A549 (cell line): ENCODE results near the gene CYB5D1. TPM values are rescaled to one million over a fixed set of nuclear protein-coding genes. Genes with fewer than 3 reads are reported as not detected.
A peak's percentile ranks its signal among the peaks of the same experiment; 100 is the strongest.

Experiments
- ATAC-seq, 2 experiments: fragments of 200-7000 bp in 1 of 2; fragments of >200 bp in 1 of 2; cut with Nextera tagmentation in 1 of 2; cut with Tn5 transposase in 1 of 2; 3 replicates each; pipeline versions ENCODE4 v1.8.0 to v1.9.1; 2018 to 2020; ENCODE audit warnings: mild to moderate bottlenecking in 1 of 2, moderate library complexity in 1 of 2
- CTCF ChIA-PET: fragments of 300-600 bp; sonication (Branson Sonifier 250); formaldehyde crosslinking; extraction: SDS; loops from one replicate; lab custom pipeline; 2021; ENCODE audit warnings: antibody characterized with exemption, inconsistent platforms; lab: Yijun Ruan, JAX
- POLR2A ChIA-PET: fragments of 350-600 bp; formaldehyde crosslinking; extraction: SDS; loops from one replicate; lab custom pipeline; 2021; ENCODE audit warnings: antibody characterized with exemption, inconsistent platforms; lab: Yijun Ruan, JAX
- DNase-seq, 2 experiments: peaks; one replicate each; pipeline versions ENCODE4 v3.0.0 to v3.0.0-alpha.2; 2011 to 2016; ENCODE audit warnings: low read depth in 1 of 2, low spot score in 1 of 2
- FAIRE-seq: peaks from 2 replicates; lab custom pipeline; 2011; peaks lifted over from hg19 to GRCh38; lab: Jason Lieb, UNC
- H3K27ac ChIP-seq, 2 experiments: fragments of >200 bp; sonication (Bioruptor Twin); formaldehyde crosslinking; 3 replicates each; pipeline ENCODE4 v1.5.1; 2016 to 2017
- H3K4me1 ChIP-seq: fragments of >200 bp; sonication (Bioruptor Twin); formaldehyde crosslinking; 3 replicates; pipeline ENCODE4 v1.6.1; 2016
- H3K4me2 ChIP-seq: fragments of >200 bp; sonication (Bioruptor Twin); formaldehyde crosslinking; 3 replicates; pipeline ENCODE4 v1.6.1; 2016
- H3K4me3 ChIP-seq: fragments of >200 bp; sonication (Bioruptor Twin); formaldehyde crosslinking; 3 replicates; pipeline ENCODE4 v1.5.1; 2016
- H3K9me3 ChIP-seq: fragments of >200 bp; sonication (Bioruptor Twin); formaldehyde crosslinking; 3 replicates; pipeline ENCODE4 v1.6.1; 2016
- ATOH8 ChIP-seq: fragments of 250-450 bp; sonication (Bioruptor Pico); IDR thresholded peaks from 2 replicates; pipeline ENCODE4 v1.5.0; 2020; ENCODE audit warnings: low read depth, mild to moderate bottlenecking, moderate library complexity
- BCL3 ChIP-seq: fragments of >200 bp; sonication (Bioruptor Twin); formaldehyde crosslinking; IDR thresholded peaks from 3 replicates; pipeline ENCODE4 v1.6.1; 2016
- CHD2 ChIP-seq: fragments of 150-350 bp; IDR thresholded peaks from 2 replicates; pipeline ENCODE4 v1.6.1; 2014; ENCODE audit warnings: low read length; ENCODE audit not compliant: partially characterized antibody
- CHD4 ChIP-seq: fragments of 200-600 bp; sonication (generic); IDR thresholded peaks from 2 replicates; pipeline ENCODE4 v1.6.1; 2016; ENCODE audit warnings: antibody characterized with exemption, mild to moderate bottlenecking, borderline replicate concordance
- CTCF ChIP-seq: fragments of >200 bp; sonication (Bioruptor Twin); formaldehyde crosslinking; IDR thresholded peaks from 3 replicates; pipeline ENCODE4 v1.5.1; 2016
- EHMT2 ChIP-seq: fragments of 200-600 bp; sonication (generic); IDR thresholded peaks from 2 replicates; pipeline ENCODE4 v1.6.1; 2016; ENCODE audit warnings: antibody characterized with exemption, low read depth, mild to moderate bottlenecking, moderate library complexity
- ESRRA ChIP-seq: fragments of 150-350 bp; IDR thresholded peaks from 2 replicates; pipeline ENCODE4 v1.6.1; 2014; ENCODE audit warnings: mild to moderate bottlenecking, low read length, borderline replicate concordance
- HDAC2 ChIP-seq: fragments of 200-600 bp; sonication (generic); IDR thresholded peaks from 2 replicates; pipeline ENCODE4 v1.6.1; 2016
- HEYL ChIP-seq: fragments of 250-450 bp; sonication (Bioruptor Pico); IDR thresholded peaks from 2 replicates; pipeline ENCODE4 v1.8.0; 2021; ENCODE audit warnings: mild to moderate bottlenecking, moderate library complexity
- HMGXB4 ChIP-seq: fragments of 250-450 bp; sonication (Bioruptor Pico); IDR thresholded peaks from 2 replicates; pipeline ENCODE4 v1.5.0; 2021; ENCODE audit warnings: mild to moderate bottlenecking, moderate library complexity, borderline replicate concordance
- HOXA7 ChIP-seq: fragments of 250-450 bp; sonication (Bioruptor Pico); IDR thresholded peaks from 2 replicates; pipeline ENCODE4 v1.5.0; 2020; ENCODE audit warnings: mild to moderate bottlenecking, moderate library complexity
- HOXB5 ChIP-seq: fragments of 250-450 bp; sonication (Bioruptor Pico); IDR thresholded peaks from 2 replicates; pipeline ENCODE4 v1.5.0; 2020; ENCODE audit warnings: mild to moderate bottlenecking, moderate library complexity
- KDM1A ChIP-seq: fragments of 200-600 bp; sonication (generic); IDR thresholded peaks from 2 replicates; pipeline ENCODE4 v1.6.1; 2016; ENCODE audit warnings: low read depth, mild to moderate bottlenecking
- MAX ChIP-seq: IDR thresholded peaks from 2 replicates; pipeline ENCODE4 v1.6.1; 2012
- MAZ ChIP-seq: fragments of 150-350 bp; IDR thresholded peaks from 2 replicates; pipeline ENCODE4 v1.6.1; 2014; ENCODE audit warnings: antibody characterized with exemption, low read depth, low read length, borderline replicate concordance
- NR3C1 ChIP-seq: fragments of >200 bp; sonication (Bioruptor Twin); formaldehyde crosslinking; IDR thresholded peaks from 3 replicates; pipeline ENCODE4 v1.6.1; 2017
- POLR2A ChIP-seq: IDR thresholded peaks from 2 replicates; pipeline ENCODE4 v1.6.1; 2012; ENCODE audit warnings: mild to moderate bottlenecking, low read length
- POLR2AphosphoS2 ChIP-seq: conservative IDR thresholded peaks from 2 replicates; pipeline ENCODE4 v1.6.1; 2012; ENCODE audit warnings: low read length, improper control_type of control experiment, inconsistent platforms
- RAD21 ChIP-seq, 2 experiments: fragments of >200 bp in 1 of 2; sonication (Bioruptor Twin) in 1 of 2; formaldehyde crosslinking in 1 of 2; IDR thresholded peaks in 1 of 2; conservative IDR thresholded peaks in 1 of 2; 2 replicates in 1 of 2; 3 replicates in 1 of 2; pipeline ENCODE4 v1.6.1; 2012 to 2018; ENCODE audit warnings: inconsistent platforms in 1 of 2
- RARB ChIP-seq: fragments of 250-450 bp; sonication (Bioruptor Pico); IDR thresholded peaks from 2 replicates; pipeline ENCODE4 v1.8.0; 2021; ENCODE audit warnings: mild to moderate bottlenecking, moderate library complexity
- RFX5 ChIP-seq: fragments of 450-650 bp; IDR thresholded peaks from 2 replicates; pipeline ENCODE4 v1.7.1; 2014; ENCODE audit warnings: antibody characterized with exemption, mild to moderate bottlenecking, moderate library complexity
- TP53 ChIP-seq: fragments of 250-450 bp; sonication (Bioruptor Pico); IDR thresholded peaks from 2 replicates; pipeline ENCODE4 v1.5.0; 2021; ENCODE audit warnings: mild to moderate bottlenecking, moderate library complexity
- ZC3H11A ChIP-seq: fragments of 450-650 bp; IDR thresholded peaks from 2 replicates; pipeline ENCODE4 v1.6.1; 2014; ENCODE audit warnings: antibody characterized with exemption, mild to moderate bottlenecking
- ZSCAN20 ChIP-seq: fragments of 250-450 bp; sonication (Bioruptor Pico); IDR thresholded peaks from 2 replicates; pipeline ENCODE4 v1.8.0; 2022; ENCODE audit warnings: mild to moderate bottlenecking, moderate library complexity
- WGBS: methylation state at CpG from one replicate; pipeline ENCODE4 v1.1.6; 2017; ENCODE audit errors: missing lambda C conversion rate; 5-methylcytosine and 5-hydroxymethylcytosine counted together
- polyA plus RNA-seq, 4 experiments: library from polyadenylated mRNA; depleted of rRNA in 3 of 4; stranded (reverse); fragments of >200 nt; fragmentation: RNase III in 1 of 4; extraction: RNeasy Plus Mini Kit Qiagen cat#74134 plus additional on column Dnase treatment in 1 of 4; gene quantifications; 2 replicates in 3 of 4; 3 replicates in 1 of 4; pipeline ENCODE4 v1.2.3, GENCODE V29; 2011 to 2017

Gene CYB5D1
- polyA plus RNA-seq, 2 of the 4 experiments (the other 2 are of a cell fraction): 20.4 to 28.2 TPM

GRCh38 chr17:7886227-7887037 is 28.6 kb downstream of the CYB5D1 start:
- Histone ChIP-seq H3K9me3 (no peaks in the 10 kb centered on the region), H3K4me1 (peaks cover 38% of the 10 kb centered on the region), H3K27ac (peak overlapping the region; percentile 98), H3K4me3 (peak overlapping the region; percentile 70), H3K4me2 (peak overlapping the region; percentile 92)
- CTCF ChIA-PET: interaction anchor here (1.2 to 1.4 kb wide), 5 partner anchors 12 to 171 kb away, joined by 3 to 7 read pairs (median 4); no protein-coding TSS in a partner anchor
- peak; percentile 27 to 40; a peak in 5 of 6 replicates for ATAC-seq
- POLR2A ChIA-PET: interaction anchor here (0.6 to 1.8 kb wide), 4 partner anchors 10 to 148 kb away, joined by 3 to 8 read pairs (median 4); partner anchors contain the start of gene NAA38
- peak; percentile 43 for FAIRE-seq
- TF ChIP-seq MAX: peak; percentile 11
- peak; percentile 20; the same call in 1 of the 2 replicates for TF ChIP-seq POLR2A
- peak; percentile 17 for TF ChIP-seq CHD2
- TF ChIP-seq EHMT2: no peak
- 0 out of 2 replicates have a peak, but pooled peaks have one; percentile 3 for TF ChIP-seq MAZ
- no peak for TF ChIP-seq ZC3H11A
- TF ChIP-seq NR3C1: no peak
- under 1% methylated on average over 29 of the region's 30 CpGs for WGBS
- peak; percentile 51 to 69 for DNase-seq

GRCh38 chr17:7887038-7887481 is 29.3 kb downstream of the CYB5D1 start:
- DNase-seq (no peak), ATAC-seq (peak; percentile 4 to 14; a peak in 5 of 6 replicates), FAIRE-seq (no peak)
- Histone ChIP-seq H3K27ac (peak overlapping the region; percentile 98), H3K4me3 (peak overlapping the region; percentile 70), H3K4me2 (peak overlapping the region; percentile 92), H3K4me1 (peaks cover 38% of the 10 kb centered on the region), H3K9me3 (no peaks in the 10 kb centered on the region)
- ChIA-PET CTCF (interaction anchor here (1.3 to 1.4 kb wide), 2 partner anchors 14 to 26 kb away, joined by 3 to 5 read pairs; no protein-coding TSS in a partner anchor), POLR2A (no interaction called here)
- TF ChIP-seq KDM1A (no peak), RFX5 (no peak), CHD4 (no peak), HOXA7 (CRISPR knock-in tag) (0 out of 2 replicates have a peak, but pooled peaks have one; percentile 83), ATOH8 (CRISPR knock-in tag) (0 out of 2 replicates have a peak, but pooled peaks have one; percentile 21), ZC3H11A (no peak), BCL3 (no peak), NR3C1 (no peak), MAZ (no peak), HDAC2 (no peak), CHD2 (peak; percentile 75), CTCF (no peak), HMGXB4 (no peak), RARB (CRISPR knock-in tag) (no peak), TP53 (CRISPR knock-in tag) (no peak), POLR2AphosphoS2 (no peak), ESRRA (no peak), ZSCAN20 (CRISPR knock-in tag) (no peak), HEYL (no peak), RAD21 (conservative IDR thresholded peaks at IDR 0.05 in 1 of 2, IDR thresholded peaks at IDR 0.05 in 1 of 2) (0 out of 5 replicates have a peak, but pooled peaks of 1 of the 2 experiments have one; percentile 2), HOXB5 (CRISPR knock-in tag) (no peak)
- WGBS: 3% methylated on average over 8 of the region's 8 CpGs
